Esophagus mucosa (tissue), 1 donor: ENCODE measurements around the gene TRPM5. TPM values are rescaled to one million over a fixed set of nuclear protein-coding genes. Genes with fewer than 3 reads are reported as not detected.

Experiments used
- ATAC-seq: fragments of 200-7000 bp; cut with Tn5 transposase; one replicate; pipeline ENCODE4 v1.9.1; 2020
- total RNA-seq: library from RNA; stranded (reverse); gene quantifications from one replicate; pipeline ENCODE4 v1.2.4, GENCODE V29; 2023
- donor health status: DM: yes; HTN: yes; CAD: no.

TRPM5 gene
- total RNA-seq, 1 donor from 2014 or later: not detected

GRCh38 chr11:2436013-2436520, 8.2 kb downstream of the TRPM5 start:
- ATAC-seq: no peak

GRCh38 chr11:2435288-2436012, 8.9 kb downstream of the TRPM5 start:
- no peak for ATAC-seq

- no peak for ATAC-seq
Measured at GRCh38 chr11:2434506-2435255, 9.6 kb downstream of the TRPM5 start.

GRCh38 chr11:2434008-2434407, 10.3 kb downstream of the TRPM5 start:
- ATAC-seq: no peak

GRCh38 chr11:2433106-2433925, 11.0 kb downstream of the TRPM5 start:
- ATAC-seq: no peak

- ATAC-seq: no peak
Measured at GRCh38 chr11:2432628-2433071, 11.7 kb downstream of the TRPM5 start.

GRCh38 chr11:2432171-2432621, 12.1 kb downstream of the TRPM5 start:
- ATAC-seq: no peak

- no peak for ATAC-seq
Measured at GRCh38 chr11:2431395-2431794, 12.9 kb downstream of the TRPM5 start.

- ATAC-seq: peak; percentile 77
Measured at GRCh38 chr11:2428322-2428795, 16.0 kb downstream of the TRPM5 start.

GRCh38 chr11:2427721-2428321, 16.5 kb downstream of the TRPM5 start:
- no peak for ATAC-seq

GRCh38 chr11:2426826-2427521, 17.3 kb downstream of the TRPM5 start:
- peak; percentile 61 for ATAC-seq

- no peak for ATAC-seq
Measured at GRCh38 chr11:2426221-2426620, 18.1 kb downstream of the TRPM5 start.

- no peak for ATAC-seq
Measured at GRCh38 chr11:2425506-2425905, 18.8 kb downstream of the TRPM5 start.

- no peak for ATAC-seq
Measured at GRCh38 chr11:2424811-2425495, 19.4 kb downstream of the TRPM5 start.

- ATAC-seq: no peak
Measured at GRCh38 chr11:2423157-2424025, 20.9 kb downstream of the TRPM5 start.

- ATAC-seq: no peak
Measured at GRCh38 chr11:2422461-2423156, 21.7 kb downstream of the TRPM5 start.

GRCh38 chr11:2421996-2422395, 22.3 kb downstream of the TRPM5 start:
- ATAC-seq: no peak

GRCh38 chr11:2421226-2421994, 22.9 kb downstream of the TRPM5 start:
- ATAC-seq: no peak
